Esophagus muscularis mucosa (tissue), 3 donors: ENCODE results near the gene CRYGD.

Experiments
- CTCF ChIP-seq, 3 experiments: fragments of 200-600 bp in 2 of 3; fragments of 450-650 bp in 1 of 3; sonication (generic) in 2 of 3; IDR thresholded peaks; one replicate each; pipeline ENCODE4 v1.5.1; 2017 to 2019; ENCODE audit warnings: antibody characterized with exemption in 3 of 3, mild to moderate bottlenecking in 2 of 3, moderate library complexity in 1 of 3
- POLR2A ChIP-seq: fragments of 450-650 bp; IDR thresholded peaks from one replicate; pipeline ENCODE4 v1.6.1; 2017; ENCODE audit warnings: antibody characterized with exemption, moderate library complexity, mild to moderate bottlenecking, low read depth
- POLR2AphosphoS5 ChIP-seq, 2 donors: sonication (generic); formaldehyde crosslinking; IDR thresholded peaks; one replicate each; pipeline ENCODE4 v1.6.1; 2017; ENCODE audit warnings: antibody characterized with exemption in 2 of 2

- TF ChIP-seq POLR2A (no peak), CTCF (IDR thresholded peaks at IDR 0.05) (no peak), POLR2AphosphoS5 (IDR thresholded peaks at IDR 0.05) (no peak)
These were observed 2.8 kb upstream of the CRYGD start for GRCh38 chr2:208127090-208127489.
